Thyroid gland (tissue), 4 donors: ENCODE measurements around the gene ELP4.

ENCODE experiments used
- CTCF ChIP-seq, 6 experiments: fragments of 200-600 bp in 3 of 6; fragments of 450-650 bp in 3 of 6; sonication (generic) in 3 of 6; IDR thresholded peaks; one replicate each; pipeline ENCODE4 v1.5.1; 2016 to 2019; ENCODE audit warnings: antibody characterized with exemption in 6 of 6, mild to moderate bottlenecking in 2 of 6, inconsistent platforms in 1 of 6, moderate library complexity in 1 of 6
- POLR2A ChIP-seq, 2 donors: fragments of 450-650 bp; IDR thresholded peaks; one replicate each; pipeline ENCODE4 v1.6.1; 2017; ENCODE audit warnings: antibody characterized with exemption in 2 of 2, mild to moderate bottlenecking in 2 of 2, moderate library complexity in 1 of 2

DNA sequence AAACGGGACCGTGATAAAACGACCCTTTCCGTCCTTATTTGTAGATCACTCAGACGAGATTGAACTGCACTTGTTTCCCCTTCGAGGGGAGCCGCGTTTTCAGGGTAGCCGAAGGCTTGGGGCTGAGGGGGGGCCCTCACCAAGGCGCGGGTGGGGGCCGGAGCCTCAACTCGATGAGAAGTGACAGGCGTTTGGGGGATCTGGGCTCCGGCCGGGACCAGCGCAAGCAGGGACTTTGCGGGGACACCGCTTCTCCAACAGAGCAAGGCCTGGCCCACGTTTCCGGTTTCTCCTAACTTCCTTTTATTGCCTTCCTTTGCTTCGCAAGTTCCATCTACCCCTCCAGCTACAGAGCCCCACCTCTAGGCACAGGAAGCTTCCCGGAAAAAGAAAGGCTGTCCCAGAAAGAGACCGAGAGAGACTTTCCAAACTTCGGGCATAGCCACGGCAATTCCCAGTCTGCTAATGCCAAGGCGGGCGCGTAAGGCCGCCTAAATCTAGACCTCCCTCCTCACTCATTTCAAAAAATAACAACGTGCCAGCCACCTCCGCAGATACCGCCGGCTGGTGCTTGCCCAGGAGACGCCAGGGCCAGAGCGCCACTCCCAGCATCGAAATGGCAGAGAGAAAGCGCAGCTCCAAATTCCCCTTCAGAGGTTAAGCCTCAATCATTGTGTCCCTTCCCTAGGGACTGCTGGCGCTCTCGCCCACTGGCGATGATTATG lies 294.9 kb downstream of the ELP4 start:
- TF ChIP-seq POLR2A (IDR thresholded peaks at IDR 0.05) (no peak), CTCF (IDR thresholded peaks at IDR 0.05) (no peak)
